ENCODE measurements around the gene CD300LD.

DNA sequence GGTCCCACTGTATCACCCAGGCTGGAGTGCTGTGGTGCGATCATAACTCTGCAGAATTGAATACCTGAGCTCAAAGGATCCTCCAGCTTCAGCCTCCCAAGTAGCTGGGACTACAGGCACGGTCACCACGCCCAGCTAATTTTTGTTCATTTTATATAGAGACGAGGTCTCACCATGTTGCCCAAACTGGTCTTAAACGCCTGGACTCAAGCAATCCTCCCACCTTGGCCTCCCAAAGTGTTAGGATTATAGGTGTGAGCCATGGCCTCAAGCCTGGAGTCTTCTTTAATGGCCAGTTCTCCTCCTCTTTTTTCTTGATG lies 61.3 kb downstream of the CD300LD start:
- TF ChIP-seq, protein P1, sequence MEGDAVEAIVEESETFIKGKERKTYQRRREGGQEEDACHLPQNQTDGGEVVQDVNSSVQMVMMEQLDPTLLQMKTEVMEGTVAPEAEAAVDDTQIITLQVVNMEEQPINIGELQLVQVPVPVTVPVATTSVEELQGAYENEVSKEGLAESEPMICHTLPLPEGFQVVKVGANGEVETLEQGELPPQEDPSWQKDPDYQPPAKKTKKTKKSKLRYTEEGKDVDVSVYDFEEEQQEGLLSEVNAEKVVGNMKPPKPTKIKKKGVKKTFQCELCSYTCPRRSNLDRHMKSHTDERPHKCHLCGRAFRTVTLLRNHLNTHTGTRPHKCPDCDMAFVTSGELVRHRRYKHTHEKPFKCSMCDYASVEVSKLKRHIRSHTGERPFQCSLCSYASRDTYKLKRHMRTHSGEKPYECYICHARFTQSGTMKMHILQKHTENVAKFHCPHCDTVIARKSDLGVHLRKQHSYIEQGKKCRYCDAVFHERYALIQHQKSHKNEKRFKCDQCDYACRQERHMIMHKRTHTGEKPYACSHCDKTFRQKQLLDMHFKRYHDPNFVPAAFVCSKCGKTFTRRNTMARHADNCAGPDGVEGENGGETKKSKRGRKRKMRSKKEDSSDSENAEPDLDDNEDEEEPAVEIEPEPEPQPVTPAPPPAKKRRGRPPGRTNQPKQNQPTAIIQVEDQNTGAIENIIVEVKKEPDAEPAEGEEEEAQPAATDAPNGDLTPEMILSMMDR (IDR thresholded peaks at IDR 0.05), result no peak
- TF ChIP-seq POLR2A (IDR thresholded peaks at IDR 0.05), result no peak

Data from uterus (tissue), 2 donors.